Measurements from ENCODE around the gene OTOP2.

The OTOP2 gene

GRCh38 chr17:74957935-74958740 lies 34.1 kb downstream of the OTOP2 start:
- FAIRE-seq (peak; percentile 89), DNase-seq (ENCODE audit: insufficient read length, low spot score) (peak; percentile 90)

DNA sequence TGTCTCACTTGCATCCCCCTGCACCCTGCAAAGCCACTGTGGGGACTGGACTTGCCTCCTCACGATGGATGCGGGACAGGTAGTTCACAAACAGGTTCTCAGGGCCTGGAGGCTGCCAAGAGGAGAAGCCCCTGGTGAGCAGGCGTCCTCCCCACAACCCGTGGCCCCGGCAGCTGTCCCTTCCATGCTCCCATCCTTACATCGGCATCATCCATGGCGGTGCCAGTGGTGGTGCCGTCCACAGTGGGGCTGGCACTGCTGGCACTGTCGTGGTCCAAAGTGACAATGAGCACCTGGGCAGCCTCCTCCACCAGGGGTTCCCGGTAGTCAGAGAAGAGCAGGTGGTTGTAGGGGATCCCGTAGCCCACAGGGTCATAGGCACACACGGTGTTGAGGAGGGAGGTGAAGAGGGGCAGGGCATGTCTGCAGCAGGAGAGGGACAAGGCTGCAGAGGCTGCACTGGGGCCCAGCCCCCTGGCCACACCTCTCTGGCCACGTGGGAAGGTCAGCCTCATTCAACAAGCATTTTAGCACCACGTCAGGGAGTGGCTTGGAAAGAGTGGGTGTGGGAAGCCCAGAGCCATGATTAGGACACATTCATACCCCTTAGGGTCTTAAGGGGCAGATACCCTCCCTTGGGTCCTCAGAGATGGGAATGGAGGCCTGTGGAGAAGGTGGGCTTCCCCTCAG lies 35.9 kb downstream of the OTOP2 start:
- peak; percentile 31 for FAIRE-seq
- TF ChIP-seq POU2F2 (IDR thresholded peaks at IDR 0.05; ENCODE audit: low read depth, low read length) (no peak), SPI1 (IDR thresholded peaks at IDR 0.05; ENCODE audit: low read depth, low read length) (no peak), PAX5 (IDR thresholded peaks at IDR 0.05; ENCODE audit: insufficient read depth, low read length, severe bottlenecking) (no peak), TAF1 (IDR thresholded peaks at IDR 0.05; ENCODE audit: low read depth, low read length) (no peak)
- no peak for DNase-seq (ENCODE audit: insufficient read length, low spot score)

More at GRCh38 chr17:74957935-74958740, 34.1 kb downstream of the OTOP2 start:
- TF ChIP-seq PAX5 (IDR thresholded peaks at IDR 0.05; ENCODE audit: insufficient read depth, low read length, severe bottlenecking) = no peak

DNA sequence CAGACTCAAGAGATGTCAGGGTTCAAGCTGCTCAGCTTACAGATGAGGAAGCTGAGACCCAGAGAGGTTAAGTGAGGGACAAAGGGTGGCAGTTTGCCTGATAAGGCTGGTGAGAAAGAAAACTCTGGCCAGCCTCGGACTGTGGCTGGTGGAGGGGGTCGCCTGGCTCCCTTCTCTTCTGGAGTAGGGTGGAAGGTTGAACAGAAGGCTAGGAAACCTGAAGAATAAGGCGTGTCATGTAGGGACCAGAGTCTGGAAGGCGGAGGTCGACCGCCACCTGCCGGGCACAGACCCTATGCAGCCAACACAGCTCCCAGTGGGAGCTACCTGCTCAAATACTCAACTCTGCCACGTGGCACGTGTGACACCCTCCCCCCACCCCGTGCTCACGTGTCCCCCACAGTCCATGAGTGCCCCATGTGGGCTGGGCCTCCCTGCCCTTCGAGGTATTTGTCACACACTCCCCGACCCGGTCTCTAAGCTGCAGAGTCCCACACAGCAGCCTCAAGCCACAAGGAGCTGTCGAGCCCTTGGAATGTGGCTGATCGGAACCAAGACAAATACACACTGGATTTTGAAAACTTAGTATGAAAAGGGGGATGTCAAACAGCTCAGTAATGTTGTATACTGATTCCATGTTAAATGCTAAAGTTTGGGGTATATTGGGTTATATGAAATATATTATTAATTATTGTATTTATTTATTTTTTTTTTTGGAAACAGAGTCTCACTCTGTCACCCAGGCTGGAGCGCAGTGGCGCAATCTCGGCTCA lies 36.7 kb downstream of the OTOP2 start:
- FAIRE-seq (peak; percentile 94), DNase-seq (ENCODE audit: insufficient read length, low spot score) (peak; percentile 63)
- TF ChIP-seq SPI1 (IDR thresholded peaks at IDR 0.05; ENCODE audit: low read depth, low read length) (no peak), POLR2A (IDR thresholded peaks at IDR 0.05; ENCODE audit: low read depth, low read length) (no peak), POLR2AphosphoS5 (IDR thresholded peaks at IDR 0.05; ENCODE audit: low read depth, low read length) (no peak), TAF1 (IDR thresholded peaks at IDR 0.05; ENCODE audit: low read depth, low read length) (no peak), PAX5 (IDR thresholded peaks at IDR 0.05; ENCODE audit: insufficient read depth, low read length, severe bottlenecking) (no peak), POU2F2 (IDR thresholded peaks at IDR 0.05; ENCODE audit: low read depth, low read length) (no peak)

DNA sequence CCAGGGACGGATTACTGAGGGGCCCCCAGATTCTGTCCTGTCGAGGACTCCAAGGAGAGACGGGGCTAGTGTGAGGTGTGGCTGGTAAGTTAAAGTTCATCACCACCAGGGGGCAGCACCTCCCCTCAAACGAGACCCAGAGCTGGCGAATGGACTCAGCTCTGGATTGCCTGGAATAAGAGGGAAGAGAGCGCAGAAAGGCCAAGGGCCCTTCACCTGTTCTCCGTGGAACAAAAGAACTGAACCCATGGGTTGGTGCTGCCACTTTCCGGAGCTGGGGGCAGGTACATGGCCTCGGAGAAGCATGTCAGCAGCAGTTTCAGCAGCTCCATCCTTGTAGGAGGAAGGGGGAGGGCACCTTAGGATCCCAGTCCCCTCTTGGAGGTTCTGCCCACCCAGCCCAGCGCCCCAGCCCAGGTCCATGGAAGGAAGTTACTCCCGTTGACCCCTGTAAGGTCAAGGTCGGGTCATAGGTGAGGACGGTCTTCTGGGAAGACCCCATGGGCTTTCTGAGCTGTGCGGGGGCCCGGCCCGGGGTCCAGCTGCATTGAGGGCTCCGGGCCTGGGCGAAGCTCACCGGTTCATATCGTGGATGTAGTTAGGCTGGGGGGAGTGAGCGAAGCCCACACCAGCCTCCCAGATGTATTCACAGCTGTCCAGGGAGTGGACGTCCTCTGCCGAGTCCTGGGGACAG lies 37.7 kb downstream of the OTOP2 start:
- TF ChIP-seq TAF1 (IDR thresholded peaks at IDR 0.05; ENCODE audit: low read depth, low read length) (no peak), POLR2A (IDR thresholded peaks at IDR 0.05; ENCODE audit: low read depth, low read length) (no peak), SPI1 (IDR thresholded peaks at IDR 0.05; ENCODE audit: low read depth, low read length) (no peak), PAX5 (IDR thresholded peaks at IDR 0.05; ENCODE audit: insufficient read depth, low read length, severe bottlenecking) (no peak), POLR2AphosphoS5 (IDR thresholded peaks at IDR 0.05; ENCODE audit: low read depth, low read length) (no peak)
- DNase-seq (ENCODE audit: insufficient read length, low spot score) = peak; percentile 87
- FAIRE-seq = peak; percentile 84

GRCh38 chr17:74962622-74963394 lies 38.7 kb downstream of the OTOP2 start:
- FAIRE-seq (no peak), DNase-seq (ENCODE audit: insufficient read length, low spot score) (no peak)
- TF ChIP-seq POLR2A (IDR thresholded peaks at IDR 0.05; ENCODE audit: low read depth, low read length) (no peak), TAF1 (IDR thresholded peaks at IDR 0.05; ENCODE audit: low read depth, low read length) (no peak), POLR2AphosphoS5 (IDR thresholded peaks at IDR 0.05; ENCODE audit: low read depth, low read length) (no peak), PAX5 (IDR thresholded peaks at IDR 0.05; ENCODE audit: insufficient read depth, low read length, severe bottlenecking) (no peak), SPI1 (IDR thresholded peaks at IDR 0.05; ENCODE audit: low read depth, low read length) (no peak), POU2F2 (IDR thresholded peaks at IDR 0.05; ENCODE audit: low read depth, low read length) (no peak)

DNA sequence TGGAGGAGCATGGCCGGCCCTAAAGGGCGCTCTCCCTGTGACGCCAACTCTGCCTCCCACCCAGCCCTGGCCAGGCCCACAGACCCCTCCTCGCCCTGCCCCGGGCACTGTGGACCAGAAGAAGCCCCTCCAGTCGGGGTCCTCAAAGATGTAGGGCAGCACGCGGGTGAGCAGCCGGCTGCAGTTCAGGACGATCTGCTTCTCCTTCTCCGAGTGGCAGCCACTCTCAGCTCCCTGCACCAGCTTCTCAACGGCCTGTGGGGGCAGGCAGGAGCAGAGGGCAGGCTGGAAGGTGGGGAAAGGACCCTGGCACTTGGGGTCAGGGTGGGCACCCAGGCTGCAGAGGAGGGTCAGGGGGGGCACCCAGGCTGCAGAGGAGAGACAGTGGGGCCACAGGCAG lies 39.6 kb downstream of the OTOP2 start:
- FAIRE-seq (no peak), DNase-seq (ENCODE audit: insufficient read length, low spot score) (no peak)
- TF ChIP-seq PAX5 (IDR thresholded peaks at IDR 0.05; ENCODE audit: insufficient read depth, low read length, severe bottlenecking) = no peak

- no peak for FAIRE-seq
- TF ChIP-seq POLR2AphosphoS5 (IDR thresholded peaks at IDR 0.05; ENCODE audit: low read depth, low read length) = no peak
- no peak for TF ChIP-seq SPI1 (IDR thresholded peaks at IDR 0.05; ENCODE audit: low read depth, low read length)
- no peak for TF ChIP-seq POU2F2 (IDR thresholded peaks at IDR 0.05; ENCODE audit: low read depth, low read length)
- TF ChIP-seq PAX5 (IDR thresholded peaks at IDR 0.05; ENCODE audit: insufficient read depth, low read length, severe bottlenecking) = no peak
- TF ChIP-seq POLR2A (IDR thresholded peaks at IDR 0.05; ENCODE audit: low read depth, low read length) = no peak
- TF ChIP-seq TAF1 (IDR thresholded peaks at IDR 0.05; ENCODE audit: low read depth, low read length) = no peak
- no peak for DNase-seq (ENCODE audit: insufficient read length, low spot score)
Measured at GRCh38 chr17:74964246-74964761, 40.2 kb downstream of the OTOP2 start.

- no peak for FAIRE-seq
- DNase-seq (ENCODE audit: insufficient read length, low spot score) = no peak
- no peak for TF ChIP-seq PAX5 (IDR thresholded peaks at IDR 0.05; ENCODE audit: insufficient read depth, low read length, severe bottlenecking)
Measured at GRCh38 chr17:74964988-74965622, 41.0 kb downstream of the OTOP2 start.

Measured in GM12891 (cell line).